ENCODE data around the gene HPDL.

GRCh38 chr1:45329445-45329844, 2.8 kb downstream of the HPDL start:
- no peak for TF ChIP-seq CTCF (IDR thresholded peaks at IDR 0.05)
- TF ChIP-seq POLR2A (IDR thresholded peaks at IDR 0.05), result no peak

Measured in ovary (tissue), 3 donors.